ENCODE measurements around the gene SERPINA6.

Gene SERPINA6

GRCh38 chr14:94292872-94293577, 30.1 kb downstream of the SERPINA6 start, which contains the start of gene SERPINA10:
TSS of gene SERPINA10 (minus strand) at chr14:94293268. CDS start at chr14:94290593, 2,675 bp downstream.
- Histone ChIP-seq H3K4me3 (no peak within 1 kb of the TSS), H3K27ac (no peak within 1 kb of the TSS)
- no peak for TF ChIP-seq CTCF (IDR thresholded peaks at IDR 0.05)
- DNase-seq (ENCODE audit: low spot score), result no peak

DNA sequence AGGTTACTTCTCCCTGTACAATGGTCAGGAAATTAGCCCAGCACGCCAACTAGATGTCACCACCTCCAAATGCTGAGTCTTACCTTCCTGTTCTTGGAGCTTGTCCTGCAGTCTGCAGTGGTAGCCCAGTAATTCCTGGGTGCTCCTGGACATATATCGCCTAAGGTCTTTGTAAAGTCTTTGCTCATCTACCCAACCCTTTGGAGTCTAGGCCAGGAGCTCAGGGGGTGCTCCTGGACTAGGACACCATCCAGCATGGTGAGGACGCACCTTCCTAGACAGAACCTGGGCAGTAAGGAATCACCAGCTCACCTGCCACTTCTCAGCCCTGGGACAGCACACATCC, 30.6 kb downstream of the SERPINA6 start:
- no peak overlapping the region for H3K27ac ChIP-seq
- no peak for TF ChIP-seq CTCF (IDR thresholded peaks at IDR 0.05)
- no peak for DNase-seq (ENCODE audit: low spot score)
- H3K4me3 ChIP-seq, result no peak overlapping the region

DNA sequence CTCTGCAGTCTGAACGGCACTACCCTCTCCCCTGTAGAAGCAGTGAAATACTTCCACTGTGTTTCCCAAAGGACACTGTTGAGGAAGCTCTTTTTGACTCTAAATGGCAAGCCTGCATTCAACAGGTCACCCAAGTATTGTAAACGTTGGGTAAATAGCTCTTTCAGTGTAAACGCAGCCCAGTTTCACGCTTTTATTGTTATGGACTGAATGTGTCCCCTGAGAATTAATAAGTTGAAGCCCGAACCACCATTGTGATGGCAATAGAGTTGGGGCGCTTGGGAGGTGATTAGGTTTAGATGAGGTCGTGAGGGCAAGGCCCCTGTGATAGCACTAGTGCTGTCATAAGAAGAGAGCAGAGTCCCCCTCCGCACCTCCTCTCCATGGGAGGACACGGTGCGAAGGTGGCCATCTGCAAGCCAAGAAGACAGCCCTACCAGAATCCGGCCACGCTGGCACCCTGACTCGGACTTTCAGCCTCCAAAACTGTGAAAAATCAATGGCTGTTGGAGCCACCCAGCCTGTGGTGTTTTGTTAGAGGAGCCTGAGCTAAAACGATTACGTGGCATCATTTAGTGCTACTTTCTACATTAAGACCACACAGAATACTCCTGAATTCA, 31.1 kb downstream of the SERPINA6 start:
- no peak overlapping the region for H3K4me3 ChIP-seq
- DNase-seq (ENCODE audit: low spot score), result no peak
- H3K27ac ChIP-seq, result no peak overlapping the region
- TF ChIP-seq CTCF (IDR thresholded peaks at IDR 0.05), result no peak

DNA sequence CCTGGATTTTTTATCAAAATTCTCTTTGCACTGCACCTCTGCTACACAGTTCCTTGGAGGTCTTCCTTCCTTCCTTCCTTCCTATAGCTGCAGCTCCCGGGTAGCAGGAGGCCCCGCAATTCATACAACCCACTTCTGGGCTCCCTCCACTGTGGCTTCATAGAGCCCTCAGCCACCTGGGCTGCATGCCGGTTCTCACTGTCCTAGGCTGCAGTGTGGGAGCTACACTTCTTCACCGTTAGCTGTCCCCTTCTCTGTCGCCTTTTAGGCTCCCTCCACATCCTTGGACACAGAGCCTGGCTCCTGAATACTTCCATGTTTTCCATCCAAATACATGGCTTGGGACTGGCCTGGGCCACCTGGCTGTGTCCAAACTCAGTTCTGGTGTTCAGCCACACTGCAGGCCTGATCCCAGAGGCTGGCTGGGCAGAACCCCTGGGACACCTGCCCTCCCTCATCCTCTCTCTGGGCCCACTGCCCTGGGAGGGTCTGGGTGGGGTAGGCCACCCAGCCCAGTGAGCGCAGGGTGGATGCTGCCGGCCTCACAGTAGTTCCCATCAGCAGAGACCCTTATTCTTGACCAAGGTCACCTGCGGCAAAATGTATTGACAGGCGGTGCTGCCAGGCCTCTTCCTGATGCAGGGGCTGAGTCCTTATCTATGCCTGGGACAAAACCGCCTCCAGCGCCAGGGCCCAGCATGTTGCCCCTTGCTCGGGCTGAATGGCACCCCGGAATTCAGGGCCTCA, 31.8 kb downstream of the SERPINA6 start:
- Histone ChIP-seq H3K27ac (no peak overlapping the region), H3K4me3 (no peak overlapping the region)
- DNase-seq (ENCODE audit: low spot score), result no peak
- TF ChIP-seq CTCF (IDR thresholded peaks at IDR 0.05), result no peak

DNA sequence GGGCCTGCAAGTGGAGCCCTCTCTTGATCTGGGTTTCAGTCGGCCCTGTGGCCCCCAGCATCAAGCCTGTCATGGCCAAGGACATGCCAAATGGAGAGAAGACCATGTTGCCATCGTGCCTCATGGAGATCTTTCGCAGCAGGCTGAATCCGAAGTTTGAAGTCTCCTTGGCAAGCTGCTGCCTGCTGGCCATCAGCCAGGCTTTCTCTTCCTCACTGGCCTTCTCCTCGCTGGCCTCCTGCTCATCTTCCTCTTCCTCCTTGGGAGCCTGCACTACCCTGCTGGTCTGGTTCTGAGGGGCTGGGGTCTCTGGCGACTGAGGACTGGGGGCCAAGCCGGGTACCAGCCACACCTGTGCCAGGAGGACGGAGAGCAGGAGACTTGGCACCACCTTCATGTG, 32.9 kb downstream of the SERPINA6 start:
- no peak overlapping the region for H3K27ac ChIP-seq
- DNase-seq (ENCODE audit: low spot score), result no peak
- no peak overlapping the region for H3K4me3 ChIP-seq
- TF ChIP-seq CTCF (IDR thresholded peaks at IDR 0.05), result no peak

- DNase-seq (ENCODE audit: low spot score), result no peak
- no peak overlapping the region for H3K27ac ChIP-seq
- TF ChIP-seq CTCF (IDR thresholded peaks at IDR 0.05), result no peak
- H3K4me3 ChIP-seq, result no peak overlapping the region
These were observed 34.3 kb downstream of the SERPINA6 start for GRCh38 chr14:94288610-94289465.
